Neural crest cell (in vitro differentiated cells): ENCODE results near the gene ATP4A. TPM values are rescaled to one million over a fixed set of nuclear protein-coding genes. Genes with fewer than 3 reads are reported as not detected.
"Not testable (repeated sequence)": the region's sequence is repeated elsewhere in the genome, so short reads cannot be mapped to it uniquely, and the experiment has no call there.

ENCODE experiments used
- DNase-seq: peaks from one replicate; pipeline ENCODE4 v3.0.0; 2021; ENCODE audit warnings: low read depth, mixed read lengths, low spot score
- H3K27ac Mint-ChIP-seq: one replicate; pipeline ENCODE4 v1.8.0; 2021; ENCODE audit warnings: mild to moderate bottlenecking, mixed read lengths; ENCODE audit not compliant: unreplicated experiment
- H3K27me3 Mint-ChIP-seq: 2 replicates; pipeline ENCODE4 v1.8.0; 2021; ENCODE audit warnings: low read depth, mild to moderate bottlenecking, mixed read lengths
- H3K36me3 Mint-ChIP-seq: 2 replicates; pipeline ENCODE4 v1.8.0; 2021; ENCODE audit warnings: low read depth, mild to moderate bottlenecking, mixed read lengths
- H3K4me1 Mint-ChIP-seq: 2 replicates; pipeline ENCODE4 v1.8.0; 2021; ENCODE audit warnings: mixed read lengths
- H3K4me3 Mint-ChIP-seq: one replicate; pipeline ENCODE4 v1.8.0; 2021; ENCODE audit warnings: mild to moderate bottlenecking, mixed read lengths
- H3K9me3 Mint-ChIP-seq: 2 replicates; pipeline ENCODE4 v1.8.0; 2021; ENCODE audit warnings: mixed read lengths
- total RNA-seq: library from RNA; stranded (reverse); gene quantifications from 2 replicates; pipeline ENCODE4 v1.2.1, GENCODE V29; 2021
- TF ChIP-seq, protein P1 (sequence below): fragments of 200-600 bp; sonication (generic); conservative IDR thresholded peaks from 2 replicates; pipeline ENCODE4 v1.5.0; 2021; ENCODE audit warnings: antibody characterized with exemption, mild to moderate bottlenecking

Gene ATP4A
- total RNA-seq, 1 donor from 2014 or later, result not detected

DNA sequence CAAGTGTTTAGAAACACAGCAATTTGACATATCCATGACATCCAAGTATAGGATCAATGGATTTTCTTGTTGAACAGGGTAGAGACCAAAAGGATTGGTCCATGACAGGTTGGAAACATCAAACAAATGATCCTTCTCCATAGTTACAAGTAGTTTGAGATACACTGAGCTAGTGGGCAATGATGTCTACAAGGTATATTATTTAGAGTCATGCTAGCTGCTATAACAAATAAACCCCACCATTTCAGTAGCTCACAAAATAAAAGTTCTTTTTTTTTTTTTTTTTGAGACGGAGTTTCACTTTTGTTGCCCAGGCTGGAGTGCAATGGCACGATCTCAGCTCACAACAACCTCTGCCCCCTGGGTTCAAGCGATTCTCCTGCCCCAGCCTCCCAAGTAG is 44.2 kb upstream of the ATP4A start:
- H3K36me3 Mint-ChIP-seq, result no peaks in the 10 kb centered on the region
- peaks cover 7% of the 10 kb centered on the region for H3K4me1 Mint-ChIP-seq
- H3K27me3 Mint-ChIP-seq, result peaks cover 1% of the 10 kb centered on the region
- TF ChIP-seq, protein P1, sequence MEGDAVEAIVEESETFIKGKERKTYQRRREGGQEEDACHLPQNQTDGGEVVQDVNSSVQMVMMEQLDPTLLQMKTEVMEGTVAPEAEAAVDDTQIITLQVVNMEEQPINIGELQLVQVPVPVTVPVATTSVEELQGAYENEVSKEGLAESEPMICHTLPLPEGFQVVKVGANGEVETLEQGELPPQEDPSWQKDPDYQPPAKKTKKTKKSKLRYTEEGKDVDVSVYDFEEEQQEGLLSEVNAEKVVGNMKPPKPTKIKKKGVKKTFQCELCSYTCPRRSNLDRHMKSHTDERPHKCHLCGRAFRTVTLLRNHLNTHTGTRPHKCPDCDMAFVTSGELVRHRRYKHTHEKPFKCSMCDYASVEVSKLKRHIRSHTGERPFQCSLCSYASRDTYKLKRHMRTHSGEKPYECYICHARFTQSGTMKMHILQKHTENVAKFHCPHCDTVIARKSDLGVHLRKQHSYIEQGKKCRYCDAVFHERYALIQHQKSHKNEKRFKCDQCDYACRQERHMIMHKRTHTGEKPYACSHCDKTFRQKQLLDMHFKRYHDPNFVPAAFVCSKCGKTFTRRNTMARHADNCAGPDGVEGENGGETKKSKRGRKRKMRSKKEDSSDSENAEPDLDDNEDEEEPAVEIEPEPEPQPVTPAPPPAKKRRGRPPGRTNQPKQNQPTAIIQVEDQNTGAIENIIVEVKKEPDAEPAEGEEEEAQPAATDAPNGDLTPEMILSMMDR, result no peak
- H3K27ac Mint-ChIP-seq, result no peak overlapping the region
- no peak overlapping the region for H3K4me3 Mint-ChIP-seq
- peaks cover 9% of the 10 kb centered on the region for H3K9me3 Mint-ChIP-seq
- DNase-seq, result no peak

DNA sequence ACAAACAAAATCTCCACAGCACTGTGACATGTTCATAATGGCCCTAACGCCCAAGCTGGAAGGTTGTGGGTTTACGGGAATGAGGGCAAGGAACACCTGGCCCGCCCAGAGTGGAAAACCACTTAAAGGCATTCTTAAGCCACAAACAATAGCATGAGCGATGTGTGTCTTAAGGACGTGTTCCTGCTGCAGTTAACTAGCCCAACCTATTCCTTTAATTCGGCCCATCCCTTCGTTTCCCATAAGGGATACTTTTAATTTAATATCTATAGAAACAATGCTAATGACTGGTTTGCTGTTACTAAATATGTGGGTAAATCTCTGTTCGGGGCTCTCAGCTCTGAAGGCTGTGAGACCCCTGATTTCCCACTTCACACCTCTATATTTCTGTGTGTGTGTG is 43.7 kb upstream of the ATP4A start:
- H3K36me3 Mint-ChIP-seq, H3K9me3 Mint-ChIP-seq, H3K4me1 Mint-ChIP-seq, H3K27me3 Mint-ChIP-seq, H3K4me3 Mint-ChIP-seq, DNase-seq, H3K27ac Mint-ChIP-seq: not testable (repeated sequence)

DNA sequence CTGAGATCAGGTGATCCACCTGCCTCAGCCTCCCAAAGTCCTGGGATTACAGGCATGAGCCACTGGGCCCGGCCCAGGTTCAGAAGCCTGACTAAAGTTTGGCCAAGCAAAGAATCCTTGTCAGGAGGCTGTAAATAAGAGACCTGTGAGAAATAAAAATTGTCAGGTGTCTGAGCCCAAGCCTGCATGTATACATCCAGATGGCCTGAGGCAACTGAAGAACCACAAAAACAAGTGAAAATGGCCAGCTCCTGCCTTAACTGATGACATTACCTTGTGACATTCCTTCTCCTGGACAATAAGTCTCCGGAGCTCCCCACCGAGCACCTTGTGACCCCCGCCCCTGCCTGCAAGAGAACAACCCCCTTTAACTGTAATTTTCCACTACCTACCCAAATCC is 41.0 kb upstream of the ATP4A start:
- not testable (repeated sequence) for DNase-seq, H3K4me3 Mint-ChIP-seq, H3K9me3 Mint-ChIP-seq, H3K4me1 Mint-ChIP-seq, H3K27ac Mint-ChIP-seq, H3K36me3 Mint-ChIP-seq
- peaks cover 19% of the 10 kb centered on the region for H3K27me3 Mint-ChIP-seq

DNA sequence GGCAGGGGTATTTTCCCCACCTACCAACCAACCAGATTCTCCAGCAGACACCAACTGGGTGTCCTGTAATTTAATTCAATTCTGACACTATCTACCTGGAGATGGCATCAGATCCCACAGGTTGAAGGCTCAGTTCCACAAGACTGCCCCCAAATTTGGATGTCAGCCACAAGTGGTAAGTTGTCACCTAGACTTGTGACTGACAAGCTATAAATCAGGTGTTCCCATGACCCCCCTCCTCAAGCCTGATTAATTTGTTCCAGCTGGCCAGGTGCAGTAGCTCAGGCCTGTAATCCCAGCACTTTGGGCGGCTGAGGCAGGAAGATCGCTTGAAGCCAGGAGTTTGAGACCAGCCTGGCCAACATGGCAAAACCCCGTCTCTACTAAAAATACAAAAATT is 38.5 kb upstream of the ATP4A start:
- H3K36me3 Mint-ChIP-seq, result no peaks in the 10 kb centered on the region
- no peak for DNase-seq

DNA sequence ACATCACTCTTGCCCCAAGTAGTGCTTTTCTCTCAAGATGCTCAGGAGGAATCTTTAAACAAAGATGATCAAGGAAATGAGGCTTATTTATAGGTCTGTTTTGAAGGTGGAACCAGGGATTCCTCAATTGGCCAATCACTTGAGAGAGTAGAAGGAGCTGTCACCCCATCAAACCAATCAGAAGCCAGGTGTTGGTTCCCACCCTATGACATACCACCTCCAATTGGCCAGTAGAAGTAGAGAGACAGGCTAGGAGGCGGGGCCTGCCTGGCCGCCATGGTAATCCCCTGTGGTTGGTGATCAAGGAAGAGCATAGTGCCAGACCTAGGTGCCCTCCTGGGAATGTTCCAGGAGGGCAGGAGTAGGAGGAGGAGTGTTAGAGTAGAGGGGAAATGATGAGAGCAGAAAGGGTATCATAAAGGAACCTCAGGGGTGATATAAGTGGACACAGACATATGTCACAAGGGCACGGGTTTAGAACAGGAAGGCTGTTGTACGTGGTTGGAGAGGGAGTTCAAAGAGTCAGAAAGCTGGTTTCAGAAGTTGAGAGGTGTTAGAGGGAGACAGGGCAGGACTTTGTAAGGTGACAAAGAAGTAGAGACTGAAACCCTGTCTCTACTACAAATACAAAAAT is 33.0 kb upstream of the ATP4A start:
- no peaks in the 10 kb centered on the region for H3K4me1 Mint-ChIP-seq
- H3K4me3 Mint-ChIP-seq, result no peak overlapping the region
- TF ChIP-seq, protein P1, result no peak
- H3K36me3 Mint-ChIP-seq, result no peaks in the 10 kb centered on the region
- H3K27ac Mint-ChIP-seq, result no peak overlapping the region
- no peaks in the 10 kb centered on the region for H3K9me3 Mint-ChIP-seq
- no peak for DNase-seq
- peaks cover 47% of the 10 kb centered on the region for H3K27me3 Mint-ChIP-seq

More for the DNA sequence above, 38.5 kb upstream of the ATP4A start:
- Mint-ChIP-seq H3K27me3 (peaks cover 32% of the 10 kb centered on the region), H3K9me3 (no peaks in the 10 kb centered on the region), H3K4me3 (no peak overlapping the region), H3K27ac (no peak overlapping the region), H3K4me1 (no peaks in the 10 kb centered on the region)
- TF ChIP-seq, protein P1, result no peak

DNA sequence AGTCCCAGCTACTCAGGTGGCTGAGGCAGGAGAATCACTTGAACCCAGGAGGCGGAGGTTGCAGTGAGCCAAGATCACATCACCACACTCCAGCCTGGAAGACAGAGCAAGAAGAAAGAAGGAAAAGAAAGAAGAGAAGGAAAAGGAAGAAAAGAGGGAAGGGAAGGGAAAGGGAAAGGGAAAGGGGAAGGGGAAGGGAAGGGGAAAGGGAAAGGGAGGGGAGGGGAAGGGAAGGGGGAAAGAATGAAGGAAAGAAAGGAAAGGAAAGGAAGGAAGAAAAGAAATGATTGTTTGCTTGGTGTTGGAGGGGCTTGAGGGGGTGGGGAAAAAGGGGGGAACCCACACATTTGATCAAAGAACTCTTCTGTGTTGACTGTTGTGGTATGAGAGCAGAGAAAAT is 32.5 kb upstream of the ATP4A start:
- H3K4me3 Mint-ChIP-seq, result no peak overlapping the region
- no peaks in the 10 kb centered on the region for H3K9me3 Mint-ChIP-seq
- no peak for DNase-seq
- H3K27ac Mint-ChIP-seq, result no peak overlapping the region
- no peaks in the 10 kb centered on the region for H3K36me3 Mint-ChIP-seq
- H3K27me3 Mint-ChIP-seq, result peaks cover 42% of the 10 kb centered on the region
- H3K4me1 Mint-ChIP-seq, result no peaks in the 10 kb centered on the region
- TF ChIP-seq, protein P1, result no peak

DNA sequence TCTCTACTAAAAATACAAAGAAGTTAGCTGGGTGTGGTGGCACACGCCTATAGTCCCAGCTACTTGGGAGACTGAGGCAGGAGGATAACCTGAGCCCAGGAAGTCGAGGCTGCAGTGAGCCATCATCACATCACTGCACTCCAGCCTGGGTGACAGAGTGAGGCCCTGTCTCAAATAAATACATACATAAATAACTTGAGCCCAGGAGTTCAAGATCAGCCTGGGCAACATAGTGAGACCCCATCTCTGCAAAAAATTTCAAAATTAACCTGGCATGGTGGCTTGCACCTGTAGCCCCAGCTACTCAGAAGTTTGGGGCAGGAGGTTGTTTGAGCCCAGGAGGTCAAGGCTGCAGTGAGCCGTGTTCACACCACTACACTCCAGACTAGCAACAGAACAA is 31.6 kb upstream of the ATP4A start:
- H3K9me3 Mint-ChIP-seq, H3K4me1 Mint-ChIP-seq, H3K4me3 Mint-ChIP-seq, DNase-seq, H3K36me3 Mint-ChIP-seq, H3K27ac Mint-ChIP-seq: not testable (repeated sequence)
- H3K27me3 Mint-ChIP-seq, result peaks cover 40% of the 10 kb centered on the region
